Activated CD4-positive, alpha-beta T cell treated with anti-CD3 and anti-CD28 coated beads for 36 hours (primary cell): ENCODE data around the gene DKKL1. TPM values are rescaled to one million over a fixed set of nuclear protein-coding genes. Genes with fewer than 3 reads are reported as not detected.
"Not testable (repeated sequence)": the region's sequence is repeated elsewhere in the genome, so short reads cannot be mapped to it uniquely, and the experiment has no call there.

Experiments
- ATAC-seq: fragments of 200-7000 bp; cut with Tn5 transposase; one replicate; pipeline ENCODE4 v1.10.0; 2021; ENCODE audit warnings: mild to moderate bottlenecking, moderate library complexity
- CTCF ChIA-PET: fragments of 350-600 bp; sonication (Branson Sonifier 250); formaldehyde crosslinking; loops from one replicate; lab custom pipeline; 2021; ENCODE audit warnings: antibody characterized with exemption; lab: Charles Lee
- POLR2A ChIA-PET: fragments of 350-600 bp; sonication (Branson Sonifier 250); formaldehyde crosslinking; loops from one replicate; lab custom pipeline; 2021; ENCODE audit warnings: antibody characterized with exemption, inconsistent platforms; lab: Charles Lee
- DNase-seq: peaks from one replicate; pipeline ENCODE4 v3.0.0-alpha.2; 2020
- H3K27ac Mint-ChIP-seq: one replicate; pipeline ENCODE4 v1.8.0; 2021; ENCODE audit warnings: mixed read lengths
- H3K27me3 Mint-ChIP-seq: one replicate; pipeline ENCODE4 v1.8.0; 2021; ENCODE audit warnings: mixed read lengths
- H3K36me3 Mint-ChIP-seq: one replicate; pipeline ENCODE4 v1.8.0; 2021; ENCODE audit warnings: low read depth, mixed read lengths
- H3K4me1 Mint-ChIP-seq: one replicate; pipeline ENCODE4 v1.8.0; 2021; ENCODE audit warnings: mixed read lengths
- H3K4me3 Mint-ChIP-seq: one replicate; pipeline ENCODE4 v1.8.0; 2021; ENCODE audit warnings: mild to moderate bottlenecking, moderate library complexity, mixed read lengths
- H3K9me3 Mint-ChIP-seq: one replicate; pipeline ENCODE4 v1.8.0; 2021; ENCODE audit warnings: low read depth, mixed read lengths
- intact Hi-C, 2 experiments: fragments of 100-400 bp; cut with DNase I in 1 of 2; cut with micrococcal nuclease in 1 of 2; formaldehyde crosslinking; loops; one replicate each; pipeline versions ENCODE4 v1.14.2 to v1.15.1; 2022 to 2024; cut with DNase I, micrococcal nuclease
- total RNA-seq, 2 experiments: library from RNA; stranded (reverse); gene quantifications; one replicate each; pipeline ENCODE4 v1.2.3, GENCODE V29; 2021

The DKKL1 gene
- total RNA-seq = not detected

DNA sequence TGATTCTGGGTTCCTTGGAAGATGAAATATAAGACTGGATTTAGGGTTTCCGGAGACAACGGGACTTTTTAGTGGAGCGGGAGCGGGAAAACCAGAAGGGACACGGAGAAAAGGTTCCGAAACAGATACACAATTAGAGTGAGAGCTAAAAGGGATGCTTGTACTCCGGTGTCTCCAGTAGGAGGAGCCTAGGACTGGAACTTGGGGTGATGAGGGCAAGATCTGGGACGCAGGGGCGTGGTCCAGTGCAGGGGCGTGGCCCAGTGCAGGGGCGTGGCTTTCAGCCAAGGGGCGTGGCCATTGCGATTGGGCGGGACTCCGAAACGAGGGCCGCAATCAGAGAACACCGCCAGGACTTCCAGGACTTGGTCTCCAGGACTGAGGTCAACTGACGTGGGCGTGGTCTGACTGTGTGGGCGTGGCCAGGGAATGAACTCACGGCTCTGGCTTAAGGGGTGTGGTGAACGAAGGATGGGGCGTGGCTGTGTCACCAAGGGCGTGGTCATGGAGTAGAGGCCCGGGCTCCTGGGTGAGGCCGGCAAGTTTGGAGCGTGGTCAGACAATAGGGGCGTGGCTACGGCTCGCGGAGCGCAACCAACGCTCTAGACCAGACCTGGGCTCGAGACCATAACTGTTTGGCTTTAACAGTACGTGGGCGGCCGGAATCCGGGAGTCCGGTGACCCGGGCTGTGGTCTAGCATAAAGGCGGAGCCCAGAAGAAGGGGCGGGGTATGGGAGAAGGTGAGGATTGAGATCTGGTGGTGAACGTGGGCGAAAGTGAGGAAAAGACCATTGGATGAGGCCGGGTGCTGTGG lies at the start of gene DKKL1:
Gene DKKL1, plus strand, starts transcription at position 610 of the 815 bp plus-strand sequence. Its CDS starts 122 bp downstream, at position 732.
- H3K27ac Mint-ChIP-seq = no peak within 1 kb of the TSS
- ChIA-PET CTCF (interaction anchor here (1.0 kb wide), 1 partner anchor 29 kb away, joined by 3 read pairs; the partner anchor contains the start of gene CD37), POLR2A (interaction anchor here (0.6 kb wide), 1 partner anchor 51 kb away, joined by 4 read pairs; no protein-coding TSS in a partner anchor)
- H3K9me3 Mint-ChIP-seq = no peaks in the 10 kb centered on the region
- ATAC-seq (peak; percentile 88), DNase-seq (peak; percentile 92)
- no peaks in the 10 kb centered on the region for H3K36me3 Mint-ChIP-seq
- peaks cover 11% of the 10 kb centered on the region for H3K4me1 Mint-ChIP-seq
- H3K27me3 Mint-ChIP-seq = peaks cover 23% of the 10 kb centered on the region
- H3K4me3 Mint-ChIP-seq = no peak within 1 kb of the TSS
- intact Hi-C loops = loop anchor here (1.0 to 2.0 kb wide), 8 partner anchors 19 to 235 kb away; partner anchors contain the start of genes CD37 (in 2 of the 2), FLT3LG (in 1 of the 2) and KASH5 (in 1 of the 2)

DNA sequence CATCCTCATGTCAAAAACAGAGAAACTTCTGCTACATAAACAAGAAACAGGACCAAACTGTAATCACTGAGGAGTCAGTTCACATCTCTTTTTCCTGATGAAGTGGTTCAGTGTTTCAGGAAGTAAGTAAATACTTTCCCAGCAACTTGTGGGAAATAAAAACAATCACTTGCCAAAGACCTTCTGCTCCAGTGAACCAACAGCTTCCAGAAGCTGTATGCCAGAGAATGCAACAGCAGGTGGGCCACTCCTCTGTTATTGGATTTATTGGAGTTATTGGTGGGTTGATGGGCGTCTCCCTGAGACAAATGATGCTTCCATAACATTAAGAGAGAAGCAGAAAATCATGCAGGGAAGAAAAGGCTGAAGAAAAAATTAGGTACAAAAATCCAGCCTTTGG lies 48.6 kb upstream of the DKKL1 start:
- Mint-ChIP-seq H3K4me1 (peaks cover 5% of the 10 kb centered on the region), H3K4me3 (no peak overlapping the region), H3K36me3 (peaks cover 21% of the 10 kb centered on the region), H3K9me3 (peaks cover 8% of the 10 kb centered on the region), H3K27ac (no peak overlapping the region), H3K27me3 (no peaks in the 10 kb centered on the region)
- intact Hi-C loops = no loop called here
- ChIA-PET CTCF (interaction anchor here (0.6 to 1.8 kb wide), 4 partner anchors 14 to 484 kb away, joined by 3 to 9 read pairs (median 3); no protein-coding TSS in a partner anchor), POLR2A (interaction anchor here (0.8 kb wide), 1 partner anchor 20 kb away, joined by 3 read pairs; the partner anchor contains the start of gene CD37)
- DNase-seq (no peak), ATAC-seq (no peak)

DNA sequence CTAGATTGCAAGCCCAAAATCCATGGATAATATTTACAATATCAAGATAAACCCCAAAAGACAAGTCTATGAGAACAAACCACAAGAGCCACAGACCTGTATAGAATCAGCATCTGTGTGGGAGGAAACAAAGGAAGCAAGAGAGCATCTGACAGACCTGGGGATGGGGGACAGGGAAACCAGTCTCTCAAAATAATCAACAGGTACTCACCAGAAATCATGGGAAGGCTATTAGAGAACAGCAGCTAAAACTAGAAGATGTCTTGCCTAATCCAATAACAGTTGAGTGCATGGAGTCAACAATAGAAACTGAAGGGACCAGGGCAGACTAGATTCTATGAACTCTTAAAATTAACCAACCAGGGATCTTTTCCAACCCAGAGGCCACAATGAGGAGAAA lies 47.4 kb upstream of the DKKL1 start:
- DNase-seq (no peak), ATAC-seq (no peak)
- Mint-ChIP-seq H3K4me1 (peaks cover 5% of the 10 kb centered on the region), H3K27ac (no peak overlapping the region), H3K36me3 (peaks cover 15% of the 10 kb centered on the region), H3K4me3 (no peak overlapping the region), H3K9me3 (peaks cover 8% of the 10 kb centered on the region), H3K27me3 (no peaks in the 10 kb centered on the region)
- POLR2A ChIA-PET = interaction anchor here (0.7 kb wide), 1 partner anchor 95 kb away, joined by 5 read pairs; no protein-coding TSS in a partner anchor
- CTCF ChIA-PET = interaction anchor here (1.0 kb wide), 1 partner anchor 14 kb away, joined by 3 read pairs; no protein-coding TSS in a partner anchor
- intact Hi-C loops = no loop called here

DNA sequence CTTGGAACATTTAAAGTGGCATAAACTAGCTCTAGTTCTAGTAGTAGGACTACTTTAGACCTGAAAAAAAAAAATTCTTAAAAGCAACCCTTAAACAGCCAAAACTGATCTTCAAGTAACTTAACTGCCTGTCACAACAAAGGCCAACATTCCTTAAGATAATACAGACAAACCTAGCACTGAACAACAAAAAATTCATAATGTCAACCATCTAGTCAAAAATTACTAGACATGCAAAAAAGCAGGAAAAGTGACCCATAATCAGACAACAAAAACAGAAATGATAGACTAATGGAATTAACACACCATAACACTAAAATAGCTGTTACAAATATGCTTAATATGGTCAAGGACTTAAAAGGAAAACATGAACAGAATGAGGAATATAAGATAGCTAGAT lies 45.4 kb upstream of the DKKL1 start:
- no peak for DNase-seq
- Mint-ChIP-seq H3K36me3 (peaks cover 18% of the 10 kb centered on the region), H3K27me3 (no peaks in the 10 kb centered on the region), H3K4me1 (peaks cover 5% of the 10 kb centered on the region), H3K27ac (no peak overlapping the region), H3K4me3 (no peak overlapping the region), H3K9me3 (peaks cover 8% of the 10 kb centered on the region)
- intact Hi-C loops = no loop called here
- ATAC-seq = no peak
- POLR2A ChIA-PET = interaction anchor here (0.7 kb wide), 1 partner anchor 10 kb away, joined by 5 read pairs; no protein-coding TSS in a partner anchor
- CTCF ChIA-PET = interaction anchor here (0.6 to 2.1 kb wide), 5 partner anchors 7 to 96 kb away, joined by 3 to 10 read pairs (median 4); no protein-coding TSS in a partner anchor

- ChIA-PET CTCF (interaction anchor here (0.6 kb wide), 1 partner anchor 9 kb away, joined by 3 read pairs; no protein-coding TSS in a partner anchor), POLR2A (no interaction called here)
- ATAC-seq (no peak), DNase-seq (no peak)
- no peaks in the 10 kb centered on the region for H3K9me3 Mint-ChIP-seq
- peaks cover 4% of the 10 kb centered on the region for H3K36me3 Mint-ChIP-seq
- peaks cover 23% of the 10 kb centered on the region for H3K4me1 Mint-ChIP-seq
- no peaks in the 10 kb centered on the region for H3K27me3 Mint-ChIP-seq
- H3K4me3 Mint-ChIP-seq = no peak within 1 kb of the TSS
- intact Hi-C loops = no loop called here
- no peak within 1 kb of the TSS for H3K27ac Mint-ChIP-seq
Observed at GRCh38 chr19:49324801-49325576, 38.7 kb upstream of the DKKL1 start, which contains the start of gene SLC6A16. Gene SLC6A16 (minus strand): TSS chr19:49325191. CDS start chr19:49311347, 13,844 bp downstream.

DNA sequence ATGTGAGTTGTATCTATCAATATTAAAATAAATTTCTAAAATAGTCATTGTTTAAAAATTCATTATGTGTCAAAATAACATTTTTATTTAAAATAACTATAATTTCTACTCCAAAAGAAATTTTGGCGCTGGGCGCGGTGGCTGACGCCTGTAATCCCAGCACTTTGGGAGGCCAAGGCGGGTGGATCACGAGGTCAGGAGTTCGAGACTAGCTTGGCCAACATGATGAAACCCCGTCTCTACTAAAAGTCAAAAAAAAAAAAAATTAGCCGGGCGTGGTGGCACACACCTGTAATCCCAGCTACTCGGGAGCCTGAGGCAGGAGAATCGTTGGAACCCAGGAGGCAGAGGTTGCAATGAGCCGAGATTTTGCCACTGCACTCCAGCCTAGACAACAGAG lies 37.9 kb upstream of the DKKL1 start:
- H3K9me3 Mint-ChIP-seq, H3K36me3 Mint-ChIP-seq, POLR2A ChIA-PET, DNase-seq, H3K27me3 Mint-ChIP-seq, intact Hi-C loops, H3K27ac Mint-ChIP-seq, H3K4me3 Mint-ChIP-seq, ATAC-seq: not testable (repeated sequence)
- CTCF ChIA-PET = interaction anchor here (0.8 kb wide), 1 partner anchor 8 kb away, joined by 3 read pairs; no protein-coding TSS in a partner anchor
- H3K4me1 Mint-ChIP-seq = peaks cover 29% of the 10 kb centered on the region

DNA sequence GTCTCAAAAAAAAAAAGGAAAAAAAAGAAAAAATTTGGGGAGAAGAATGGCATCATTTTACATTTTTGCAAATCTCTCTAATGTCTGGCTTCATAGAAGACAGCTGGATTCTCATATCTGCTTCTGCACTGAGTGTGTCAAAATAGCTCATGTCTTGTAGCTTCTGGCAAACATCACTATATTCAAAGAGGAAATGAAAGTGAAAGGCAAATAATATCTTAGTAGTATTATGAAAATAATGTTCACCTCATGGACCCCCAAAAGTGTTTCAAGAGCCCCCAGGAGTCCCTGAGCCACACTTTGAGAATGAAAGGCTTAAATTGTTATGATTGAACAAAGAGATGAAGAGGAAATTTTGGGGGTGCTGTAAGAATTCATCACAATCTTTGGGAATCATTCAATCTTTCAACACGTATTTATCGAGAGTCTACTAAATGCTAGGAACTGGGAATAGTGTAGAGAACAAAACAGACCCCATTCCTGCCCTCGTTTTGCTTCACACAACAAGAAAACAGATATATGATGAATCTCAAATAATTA lies 37.4 kb upstream of the DKKL1 start:
- H3K27me3 Mint-ChIP-seq = no peaks in the 10 kb centered on the region
- intact Hi-C loops = no loop called here
- peaks cover 8% of the 10 kb centered on the region for H3K36me3 Mint-ChIP-seq
- no peak overlapping the region for H3K4me3 Mint-ChIP-seq
- no peaks in the 10 kb centered on the region for H3K9me3 Mint-ChIP-seq
- no peak overlapping the region for H3K27ac Mint-ChIP-seq
- H3K4me1 Mint-ChIP-seq = peaks cover 34% of the 10 kb centered on the region
- ATAC-seq (no peak), DNase-seq (no peak)
- ChIA-PET POLR2A (no interaction called here), CTCF (interaction anchor here (0.8 kb wide), 1 partner anchor 8 kb away, joined by 3 read pairs; no protein-coding TSS in a partner anchor)

GRCh38 chr19:49327878-49328544 lies 35.7 kb upstream of the DKKL1 start:
- Mint-ChIP-seq H3K27ac (peak overlapping the region; percentile 69), H3K4me1 (peaks cover 51% of the 10 kb centered on the region), H3K4me3 (no peak overlapping the region), H3K27me3 (no peaks in the 10 kb centered on the region), H3K9me3 (no peaks in the 10 kb centered on the region), H3K36me3 (peaks cover 5% of the 10 kb centered on the region)
- peak; percentile 27 for ATAC-seq
- CTCF ChIA-PET = interaction anchor here (0.7 to 1.6 kb wide), 10 partner anchors 9 to 65 kb away, joined by 3 to 5 read pairs (median 4); no protein-coding TSS in a partner anchor
- DNase-seq = peak; percentile 75
- intact Hi-C loops = loop anchor here in 1 of 2 experiments (1.0 kb wide), 1 partner anchor 102 kb away; no protein-coding TSS in a partner anchor
- POLR2A ChIA-PET = interaction anchor here (0.6 kb wide), 1 partner anchor 9 kb away, joined by 5 read pairs; no protein-coding TSS in a partner anchor

- DNase-seq = no peak
- intact Hi-C loops = loop anchor here in 1 of 2 experiments (1.0 kb wide), 1 partner anchor 102 kb away; no protein-coding TSS in a partner anchor
- ChIA-PET POLR2A (interaction anchor here (0.6 kb wide), 1 partner anchor 480 kb away, joined by 3 read pairs; no protein-coding TSS in a partner anchor), CTCF (interaction anchor here (0.7 kb wide), 1 partner anchor 103 kb away, joined by 3 read pairs; no protein-coding TSS in a partner anchor)
- no peak overlapping the region for H3K27ac Mint-ChIP-seq
- H3K27me3 Mint-ChIP-seq = no peaks in the 10 kb centered on the region
- H3K36me3 Mint-ChIP-seq = peaks cover 5% of the 10 kb centered on the region
- H3K4me3 Mint-ChIP-seq = no peak overlapping the region
- H3K4me1 Mint-ChIP-seq = peaks cover 59% of the 10 kb centered on the region
- H3K9me3 Mint-ChIP-seq = no peaks in the 10 kb centered on the region
- ATAC-seq = no peak
Observed at GRCh38 chr19:49328741-49329140, 34.9 kb upstream of the DKKL1 start.

DNA sequence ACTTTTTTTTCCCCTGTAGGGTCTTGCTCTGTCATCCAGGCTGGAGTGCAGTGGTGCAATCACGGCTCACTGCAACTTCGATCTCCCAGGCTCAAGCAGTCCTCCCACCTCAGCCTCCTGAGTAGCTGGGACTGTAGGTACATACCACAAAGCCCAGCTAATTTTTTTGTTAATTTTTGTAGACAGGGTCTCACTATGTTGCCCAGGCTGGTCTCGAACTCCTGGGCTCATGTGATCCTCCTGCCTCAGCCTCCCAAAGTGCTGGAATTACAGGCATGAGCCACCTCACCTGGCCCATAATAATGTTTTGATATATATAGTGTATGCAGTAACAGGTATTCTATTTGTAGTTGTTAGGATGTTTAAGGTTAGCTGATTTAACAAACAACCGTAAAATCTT lies 32.5 kb upstream of the DKKL1 start:
- not testable (repeated sequence) for H3K36me3 Mint-ChIP-seq, ATAC-seq, H3K9me3 Mint-ChIP-seq, H3K27me3 Mint-ChIP-seq, DNase-seq
- peaks cover 77% of the 10 kb centered on the region for H3K4me1 Mint-ChIP-seq
- ChIA-PET CTCF (interaction anchor here (0.8 to 1.7 kb wide), 5 partner anchors 9 to 145 kb away, joined by 3 to 6 read pairs (median 3); no protein-coding TSS in a partner anchor), POLR2A (interaction anchor here (0.7 kb wide), 1 partner anchor 203 kb away, joined by 3 read pairs; no protein-coding TSS in a partner anchor)
- peak overlapping the region; percentile 33 for H3K4me3 Mint-ChIP-seq
- intact Hi-C loops = loop anchor here (1.0 to 10.0 kb wide), 6 partner anchors 57 to 619 kb away; partner anchors contain the start of genes C19orf73 (in 1 of the 2), KASH5 (in 1 of the 2), PPFIA3 (in 1 of the 2) and PPP1R15A (in 1 of the 2)
- peak overlapping the region; percentile 75 for H3K27ac Mint-ChIP-seq
